ENCODE data around the gene SLC7A14.

SLC7A14 gene

DNA sequence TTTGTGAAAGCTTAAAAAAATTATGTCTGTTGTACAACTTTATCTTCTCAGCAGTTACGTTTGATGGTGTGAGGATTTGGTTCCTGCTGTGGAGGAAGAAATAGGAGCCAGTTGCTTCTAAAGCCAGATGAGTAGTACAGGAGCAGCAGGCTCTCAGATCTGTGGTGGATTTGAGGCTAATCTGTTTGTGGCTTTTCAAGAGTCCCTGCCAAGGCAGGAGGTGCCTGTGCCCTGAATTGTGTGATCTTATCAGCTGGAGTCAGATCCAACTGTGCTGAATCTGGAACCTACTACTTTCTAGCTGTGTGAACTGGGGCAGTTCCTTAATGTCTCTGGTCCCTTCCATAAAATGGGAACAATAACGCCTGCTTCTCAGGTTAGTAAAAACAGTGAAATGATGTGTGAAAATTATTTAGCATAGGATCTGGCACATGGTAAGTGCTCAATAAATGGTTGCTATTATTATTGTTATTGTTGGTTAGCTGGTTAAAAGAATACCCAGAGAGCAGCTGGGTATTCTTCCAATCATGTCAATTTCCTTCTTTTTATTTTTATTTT, 159.6 kb downstream of the SLC7A14 start:
- DNase-seq (ENCODE audit: low spot score): no peak

DNA sequence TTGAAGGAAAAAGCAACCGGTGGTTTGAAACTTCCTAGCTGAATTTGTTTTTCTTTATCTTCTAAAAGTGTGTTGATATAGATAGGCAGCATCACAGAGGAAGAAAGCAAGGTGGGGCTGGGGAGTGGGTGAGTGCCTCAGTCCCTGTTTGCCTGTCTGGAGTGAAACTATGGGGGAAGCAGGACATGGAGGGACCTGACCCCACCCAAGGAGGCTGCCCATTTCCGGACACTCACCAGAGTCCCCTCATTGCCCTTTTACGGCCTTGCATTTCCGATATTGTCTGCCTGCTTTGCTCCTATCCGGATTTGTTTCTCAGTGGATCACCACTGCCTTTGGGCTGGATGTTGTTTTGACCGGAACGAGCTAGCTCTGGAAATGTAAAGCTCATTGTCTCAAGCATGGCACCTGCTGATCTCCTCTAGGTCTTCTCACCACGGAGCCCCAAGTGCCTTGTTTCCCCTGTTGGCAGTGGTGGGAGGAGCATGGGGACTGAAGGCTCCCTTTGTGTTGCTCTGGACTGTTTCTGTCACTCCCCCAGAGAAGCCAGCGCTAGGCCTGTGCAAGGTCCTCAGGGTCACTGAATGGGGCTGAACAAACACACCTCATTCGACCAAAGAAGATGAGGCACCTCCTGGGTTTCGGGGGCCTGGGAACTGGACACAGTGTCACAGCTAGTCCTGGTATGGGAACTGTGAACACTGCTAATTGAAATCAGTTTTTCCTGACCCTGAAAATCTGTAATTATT, 160.2 kb downstream of the SLC7A14 start:
- DNase-seq (ENCODE audit: low spot score): no peak

DNA sequence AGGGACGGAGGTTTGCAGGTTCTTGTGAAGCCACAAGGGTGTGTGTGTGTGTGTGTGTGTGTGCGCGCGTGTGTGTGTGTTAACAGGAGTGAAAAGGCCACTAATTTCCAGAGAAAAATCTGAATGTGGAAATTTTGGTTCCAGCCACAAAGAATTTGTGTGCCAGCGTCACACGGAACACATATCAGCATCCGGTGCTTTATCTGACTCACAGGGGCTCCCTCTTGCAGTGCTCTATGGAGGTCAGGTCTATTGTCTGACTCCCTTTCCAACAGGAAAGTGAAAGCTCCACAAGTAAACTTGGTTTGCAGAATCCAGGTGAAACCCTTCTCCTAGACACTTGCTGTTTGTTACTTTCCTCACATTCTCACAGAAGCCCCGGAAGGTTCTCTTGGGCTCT, 161.0 kb downstream of the SLC7A14 start:
- DNase-seq (ENCODE audit: low spot score): no peak

DNA sequence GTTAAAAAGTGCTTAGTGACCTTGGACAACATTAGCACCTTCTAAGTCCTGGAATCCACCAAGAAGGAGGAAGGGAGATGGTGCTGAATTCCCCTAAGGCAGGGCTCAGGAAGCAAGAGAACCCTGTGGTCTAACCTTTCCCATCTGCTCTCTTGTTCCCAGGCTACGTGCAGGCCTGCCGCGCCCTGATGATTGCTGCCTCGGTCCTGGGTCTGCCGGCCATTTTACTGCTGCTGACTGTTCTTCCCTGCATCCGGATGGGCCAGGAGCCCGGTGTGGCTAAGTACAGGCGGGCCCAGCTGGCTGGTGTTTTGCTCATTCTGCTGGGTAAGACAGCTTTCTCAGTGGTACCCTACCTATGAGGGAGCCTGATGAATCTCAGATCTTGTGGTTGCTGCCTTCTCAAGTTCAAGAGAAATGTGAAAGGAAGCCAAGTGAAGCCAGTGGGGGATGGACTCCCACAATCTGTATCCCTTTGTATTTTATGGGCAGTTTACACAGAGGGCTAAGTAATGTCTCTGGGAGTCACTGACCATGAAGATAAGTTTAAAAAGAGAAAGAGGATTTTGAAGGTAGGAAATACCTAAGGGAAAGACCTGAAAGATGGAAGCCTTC, 162.8 kb downstream of the SLC7A14 start:
- DNase-seq (ENCODE audit: low spot score): no peak

DNA sequence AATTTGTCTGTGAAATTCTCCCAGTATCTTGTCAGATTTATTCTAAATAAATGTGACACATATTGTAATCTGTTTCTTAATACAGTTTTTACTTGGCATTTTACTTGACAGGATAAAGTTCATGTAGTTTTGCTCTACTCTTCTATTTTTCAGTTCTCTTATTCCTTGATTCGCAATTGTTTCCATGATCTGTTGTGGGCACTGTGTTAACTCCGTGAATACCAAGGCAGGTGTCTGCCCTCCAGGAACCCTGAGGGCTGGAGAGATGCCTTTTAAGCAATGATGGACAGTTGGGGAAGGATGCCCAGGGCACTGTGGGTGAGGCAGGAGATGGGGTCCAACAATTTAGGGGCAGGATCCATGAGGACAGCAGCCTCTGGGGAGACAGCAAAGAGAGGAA, 164.1 kb downstream of the SLC7A14 start:
- DNase-seq (ENCODE audit: low spot score): no peak

DNA sequence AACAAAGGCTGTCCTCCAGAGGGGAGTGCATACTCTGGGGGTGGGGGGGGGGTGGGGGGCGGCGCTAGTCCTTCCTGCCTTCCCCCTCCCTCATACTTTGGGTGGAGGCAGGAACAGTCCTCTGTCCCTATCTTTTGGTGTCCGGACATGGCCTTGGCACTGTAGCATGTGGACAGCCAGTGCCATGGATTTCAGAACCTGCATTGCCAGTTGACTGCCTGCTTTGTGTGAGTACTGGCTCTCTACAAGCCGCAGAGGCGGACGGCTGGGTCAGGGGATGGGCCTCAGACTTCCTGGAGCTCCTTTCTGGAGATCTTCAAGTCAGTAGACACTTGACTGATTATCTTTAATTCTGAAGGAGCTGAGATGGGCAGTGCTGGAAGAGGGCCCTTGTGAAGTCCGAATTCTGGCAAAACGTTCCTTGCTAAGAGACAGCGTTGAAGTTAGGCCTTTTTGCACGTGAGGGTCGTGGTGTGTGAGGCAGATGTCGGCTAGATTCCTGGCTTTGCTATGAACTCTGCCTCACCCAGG, 164.7 kb downstream of the SLC7A14 start:
- DNase-seq (ENCODE audit: low spot score): no peak

DNA sequence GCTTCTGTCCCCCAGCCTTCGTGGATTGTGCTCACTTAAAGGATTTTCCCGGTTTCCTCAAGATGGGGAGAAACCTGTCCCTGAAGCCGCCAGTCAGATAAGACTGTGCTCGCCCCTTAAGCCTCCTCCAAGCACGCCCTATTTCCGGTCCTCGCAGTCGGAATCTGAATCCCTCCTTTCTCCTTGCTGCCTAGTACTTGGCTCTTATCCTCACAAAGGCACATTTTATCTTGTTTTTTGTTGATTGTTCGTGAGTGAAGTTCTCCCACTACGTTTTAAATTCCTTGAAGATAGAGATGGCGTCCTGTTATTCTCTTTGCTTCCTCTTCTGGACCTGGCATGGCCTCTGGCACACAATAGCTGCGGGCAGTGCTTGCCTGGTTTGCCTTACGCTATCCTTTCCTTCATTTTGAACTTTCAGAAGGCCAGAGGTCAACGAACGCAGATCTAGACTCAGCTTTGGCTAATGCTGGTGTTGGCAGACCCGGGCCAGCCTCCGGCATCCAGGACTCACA, 165.5 kb downstream of the SLC7A14 start:
- no peak for DNase-seq (ENCODE audit: low spot score)

DNA sequence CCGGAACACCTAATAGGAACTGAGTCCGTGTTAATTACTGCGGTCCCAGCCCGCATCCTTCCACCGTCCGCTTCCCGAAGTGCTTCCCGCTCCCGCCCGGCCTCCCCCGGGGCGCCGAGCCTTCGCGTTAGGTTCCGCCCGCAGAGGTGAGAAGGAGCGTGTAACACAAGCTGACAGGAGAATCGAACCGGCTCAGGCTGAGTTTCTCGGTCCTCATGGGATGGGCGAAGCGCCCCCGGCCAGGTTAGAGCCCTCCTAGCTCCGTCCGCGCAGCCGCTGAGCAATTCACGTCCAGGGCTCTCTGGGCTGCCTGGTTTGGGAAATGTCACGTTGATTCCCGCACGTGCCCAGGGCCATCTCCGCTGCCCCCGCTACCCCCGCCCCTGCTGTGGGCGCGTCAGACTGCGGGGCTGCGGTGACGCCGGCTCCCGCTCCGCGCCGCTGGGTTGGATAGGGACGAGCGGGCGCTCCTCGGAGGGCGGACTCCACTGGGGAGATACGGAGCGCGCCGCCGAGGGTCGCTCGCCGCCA, 166.3 kb downstream of the SLC7A14 start:
- no peak for DNase-seq (ENCODE audit: low spot score)

DNA sequence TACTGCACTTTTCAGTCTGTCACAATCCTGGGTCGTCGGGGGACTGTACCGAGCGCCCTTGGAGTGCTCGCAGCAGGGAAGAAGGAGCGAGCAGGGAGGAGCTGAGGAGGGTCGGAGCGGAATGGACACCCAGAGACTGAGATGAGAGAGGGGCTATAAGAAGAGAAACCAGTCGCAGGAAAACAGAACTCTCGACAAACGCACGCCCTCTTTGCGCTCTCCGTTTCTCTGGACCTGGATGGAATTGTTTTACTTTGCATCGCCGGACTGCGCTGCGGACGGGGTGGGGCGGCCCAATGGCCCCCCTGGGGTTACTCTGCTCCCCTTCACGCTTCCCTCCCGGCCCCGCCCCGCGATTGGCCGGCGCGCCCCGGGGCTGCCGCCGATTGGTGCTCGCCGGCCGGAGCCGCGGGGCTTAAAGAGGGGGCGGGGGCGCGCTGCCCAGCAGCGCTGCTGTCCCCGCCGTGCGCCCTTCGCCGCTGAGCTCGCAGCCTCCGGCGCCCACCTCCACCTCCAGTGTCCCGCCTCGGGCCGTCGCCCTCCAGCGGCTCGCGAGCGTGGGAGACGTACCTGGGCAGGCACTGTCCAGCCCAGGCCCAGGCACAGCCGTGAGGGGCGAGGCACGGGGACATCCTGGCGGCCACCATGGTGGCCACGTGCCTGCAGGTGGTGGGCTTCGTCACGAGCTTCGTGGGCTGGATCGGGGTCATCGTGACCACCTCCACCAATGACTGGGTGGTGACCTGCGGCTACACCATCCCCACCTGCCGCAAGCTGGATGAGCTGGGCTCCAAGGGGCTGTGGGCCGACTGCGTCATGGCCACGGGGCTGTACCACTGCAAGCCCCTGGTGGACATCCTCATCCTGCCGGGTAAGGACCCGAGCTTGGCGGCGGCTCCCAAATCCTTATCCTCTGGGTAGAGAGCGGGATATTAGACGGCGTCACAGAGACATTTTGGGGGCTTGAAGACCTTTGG, 167.2 kb downstream of the SLC7A14 start, which contains the start of gene CLDN11:
TSS of gene CLDN11 (plus strand) at position 447 of the 977 bp plus-strand sequence. CDS start at position 646, 199 bp downstream.
- no peak for DNase-seq (ENCODE audit: low spot score)

DNA sequence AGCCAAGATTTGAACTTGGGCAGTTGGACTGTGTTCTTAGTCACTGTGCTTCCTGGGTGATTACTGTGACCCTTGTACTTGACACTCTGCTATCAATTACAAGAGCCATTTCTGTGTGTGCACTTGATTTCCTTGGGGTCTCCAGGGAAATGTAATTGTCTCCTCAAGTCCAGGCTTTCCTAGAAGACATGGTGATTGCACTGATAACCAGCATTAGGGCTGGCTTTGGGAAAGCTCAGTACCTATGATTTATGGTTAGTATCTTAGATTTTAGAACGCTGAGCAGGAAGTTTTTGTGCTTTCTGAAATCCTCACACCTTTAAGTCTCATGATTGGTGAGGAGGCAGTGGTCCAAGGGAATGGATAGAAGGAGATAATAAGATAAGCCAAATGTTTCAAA, 168.8 kb downstream of the SLC7A14 start:
- DNase-seq (ENCODE audit: low spot score): no peak

DNA sequence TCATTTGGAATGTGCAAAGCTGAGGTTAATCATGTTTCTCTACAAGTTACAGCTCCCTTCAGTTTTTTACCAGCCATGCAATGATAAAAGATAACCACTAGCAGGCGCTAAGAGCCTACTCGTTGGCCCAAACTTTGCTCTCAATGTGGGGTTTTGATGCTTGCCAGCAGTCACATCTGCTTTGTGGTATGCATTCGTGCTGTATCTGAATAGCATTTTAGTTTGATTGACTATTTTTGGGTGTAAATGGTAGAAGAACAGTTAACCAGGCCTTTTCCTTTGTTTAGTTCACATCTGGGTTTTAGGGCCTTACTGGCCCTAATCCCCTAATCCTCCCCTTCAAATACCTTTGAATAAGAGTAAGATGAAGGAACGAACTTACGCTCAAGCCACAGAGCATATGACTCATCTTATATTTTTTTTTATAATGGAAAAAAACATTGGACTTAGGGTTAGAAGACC, 171.6 kb downstream of the SLC7A14 start:
- DNase-seq (ENCODE audit: low spot score): peak; percentile 32

DNA sequence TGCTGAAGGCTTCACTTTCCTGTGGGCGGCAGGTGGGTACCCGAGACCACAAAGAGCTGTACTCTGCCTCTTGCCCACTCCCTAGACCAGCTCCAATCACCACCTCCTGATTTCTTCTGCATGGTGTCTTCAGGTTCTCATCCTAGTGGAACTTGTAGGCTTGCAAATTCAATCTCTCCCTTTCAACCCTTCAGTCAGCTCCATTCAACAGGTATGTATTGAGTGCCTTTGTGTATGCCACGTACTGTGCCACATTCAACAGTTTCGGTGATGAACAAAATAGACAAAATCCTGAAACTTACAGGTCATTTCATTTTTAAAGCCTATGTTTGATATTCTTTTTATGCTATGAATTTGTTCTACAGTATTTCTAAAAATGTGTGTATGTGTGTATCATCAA, 172.6 kb downstream of the SLC7A14 start:
- DNase-seq (ENCODE audit: low spot score): no peak

DNA sequence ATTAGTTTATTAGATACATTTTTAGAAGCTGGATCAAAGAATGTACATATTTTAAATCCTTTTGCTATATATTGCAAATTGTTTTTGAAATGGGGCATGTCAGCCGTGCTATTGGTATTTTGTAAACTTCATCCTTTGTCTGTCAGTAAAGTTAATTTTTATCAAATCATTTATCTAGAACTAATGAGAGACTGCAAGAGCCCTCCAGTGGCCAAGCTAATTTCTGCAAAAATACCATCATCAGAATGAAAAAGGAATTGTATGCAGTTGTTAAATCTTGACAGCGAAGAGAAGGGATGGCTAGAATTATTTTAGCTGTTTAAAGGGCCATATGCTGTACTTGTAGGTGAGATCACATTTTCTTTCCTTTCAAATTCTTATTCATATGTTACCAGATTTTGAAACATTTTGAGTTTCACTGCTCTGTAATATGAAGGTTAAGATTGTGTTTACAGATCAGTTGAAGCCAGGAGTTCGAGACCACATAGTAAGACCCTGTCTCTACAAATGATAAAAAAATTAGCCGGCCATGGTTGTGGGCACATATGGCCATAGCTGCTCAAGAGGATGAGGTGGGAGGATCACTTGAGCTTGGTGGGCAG, 175.3 kb downstream of the SLC7A14 start:
- DNase-seq (ENCODE audit: low spot score): no peak

Measured in CD4-positive, alpha-beta T cell treated with Interleukin-6 at 100 ng/mL for 8 hours (primary cell).